Activated B cell treated with CpG ODN at 0.5 μM for 24 hours (primary cell): ENCODE data around the gene ECT2. TPM values are rescaled to one million over a fixed set of nuclear protein-coding genes. Genes with fewer than 3 reads are reported as not detected.

Experiments used
- ATAC-seq: fragments of 200-7000 bp; cut with Tn5 transposase; one replicate; pipeline ENCODE4 v1.10.0; 2021; ENCODE audit warnings: low read depth, mild to moderate bottlenecking, moderate library complexity
- CTCF ChIA-PET: fragments of 350-600 bp; sonication (Branson Sonifier 250); formaldehyde crosslinking; loops from one replicate; lab custom pipeline; 2021; ENCODE audit warnings: antibody characterized with exemption; lab: Charles Lee
- POLR2A ChIA-PET: fragments of 350-600 bp; sonication (Branson Sonifier 250); formaldehyde crosslinking; loops from one replicate; lab custom pipeline; 2021; ENCODE audit warnings: antibody characterized with exemption; lab: Charles Lee
- DNase-seq: peaks from one replicate; pipeline ENCODE4 v3.0.0; 2022
- H3K27ac Mint-ChIP-seq: one replicate; pipeline ENCODE4 v1.8.0; 2020; ENCODE audit warnings: mixed read lengths
- H3K27me3 Mint-ChIP-seq: one replicate; pipeline ENCODE4 v1.8.0; 2021; ENCODE audit warnings: mixed read lengths
- H3K36me3 Mint-ChIP-seq: one replicate; pipeline ENCODE4 v1.8.0; 2021; ENCODE audit warnings: low read depth, mixed read lengths
- H3K4me1 Mint-ChIP-seq: one replicate; pipeline ENCODE4 v1.8.0; 2021; ENCODE audit warnings: mixed read lengths
- H3K4me3 Mint-ChIP-seq: one replicate; pipeline ENCODE4 v1.8.0; 2020; ENCODE audit warnings: mild to moderate bottlenecking, mixed read lengths
- H3K9me3 Mint-ChIP-seq: one replicate; pipeline ENCODE4 v1.8.0; 2020; ENCODE audit warnings: mixed read lengths
- intact Hi-C: fragments of 100-400 bp; cut with micrococcal nuclease; formaldehyde crosslinking; loops from one replicate; pipeline ENCODE4 v1.15.1; 2024
- total RNA-seq: library from RNA; stranded (reverse); gene quantifications from 2 replicates; pipeline ENCODE4 v1.2.3, GENCODE V29; 2022
- TF ChIP-seq, protein P1 (sequence below): fragments of 200-600 bp; IDR thresholded peaks from one replicate; pipeline ENCODE4 v1.8.0; 2022; ENCODE audit warnings: antibody characterized with exemption, mild to moderate bottlenecking

Gene ECT2
- total RNA-seq, 1 donor from 2014 or later, result 6.3 TPM

DNA sequence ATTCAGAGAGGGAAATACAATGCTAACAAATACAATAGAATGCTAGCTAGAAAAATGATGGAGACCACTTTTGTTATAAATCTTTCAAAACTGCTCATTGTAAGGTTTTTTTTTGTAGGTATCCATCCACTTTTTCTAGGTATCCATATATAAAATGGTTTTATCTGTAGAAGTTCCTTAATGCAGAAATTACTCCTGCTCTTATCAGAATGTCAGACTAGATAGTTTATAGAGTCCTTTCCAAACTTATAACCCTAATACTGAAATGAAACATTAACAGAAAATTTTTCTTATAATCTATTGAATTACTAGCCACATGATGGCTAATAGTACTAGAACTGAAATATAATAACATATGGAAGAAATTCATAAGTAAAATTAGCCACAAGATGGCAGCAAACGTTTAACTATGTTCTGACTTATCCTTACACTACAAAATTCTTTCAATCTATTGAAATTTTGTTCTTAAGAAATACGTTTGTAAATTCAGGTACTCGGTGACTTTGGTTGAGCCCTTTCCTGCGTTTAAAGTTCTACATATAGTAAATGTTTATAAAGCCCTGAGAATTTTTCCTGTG lies 58.5 kb downstream of the ECT2 start:
- CTCF ChIA-PET, result interaction anchor here (0.6 kb wide), 1 partner anchor 22 kb away, joined by 3 read pairs; no protein-coding TSS in a partner anchor
- TF ChIP-seq, protein P1, sequence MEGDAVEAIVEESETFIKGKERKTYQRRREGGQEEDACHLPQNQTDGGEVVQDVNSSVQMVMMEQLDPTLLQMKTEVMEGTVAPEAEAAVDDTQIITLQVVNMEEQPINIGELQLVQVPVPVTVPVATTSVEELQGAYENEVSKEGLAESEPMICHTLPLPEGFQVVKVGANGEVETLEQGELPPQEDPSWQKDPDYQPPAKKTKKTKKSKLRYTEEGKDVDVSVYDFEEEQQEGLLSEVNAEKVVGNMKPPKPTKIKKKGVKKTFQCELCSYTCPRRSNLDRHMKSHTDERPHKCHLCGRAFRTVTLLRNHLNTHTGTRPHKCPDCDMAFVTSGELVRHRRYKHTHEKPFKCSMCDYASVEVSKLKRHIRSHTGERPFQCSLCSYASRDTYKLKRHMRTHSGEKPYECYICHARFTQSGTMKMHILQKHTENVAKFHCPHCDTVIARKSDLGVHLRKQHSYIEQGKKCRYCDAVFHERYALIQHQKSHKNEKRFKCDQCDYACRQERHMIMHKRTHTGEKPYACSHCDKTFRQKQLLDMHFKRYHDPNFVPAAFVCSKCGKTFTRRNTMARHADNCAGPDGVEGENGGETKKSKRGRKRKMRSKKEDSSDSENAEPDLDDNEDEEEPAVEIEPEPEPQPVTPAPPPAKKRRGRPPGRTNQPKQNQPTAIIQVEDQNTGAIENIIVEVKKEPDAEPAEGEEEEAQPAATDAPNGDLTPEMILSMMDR, result no peak
- intact Hi-C loops, result loop anchor here (5.0 kb wide), 1 partner anchor 743 kb away; no protein-coding TSS in a partner anchor
- H3K27me3 Mint-ChIP-seq, result no peaks in the 10 kb centered on the region
- H3K36me3 Mint-ChIP-seq, result peaks cover 5% of the 10 kb centered on the region
- no peak overlapping the region for H3K4me3 Mint-ChIP-seq
- no peak overlapping the region for H3K27ac Mint-ChIP-seq
- no peaks in the 10 kb centered on the region for H3K9me3 Mint-ChIP-seq
- DNase-seq, result no peak
- POLR2A ChIA-PET, result no interaction called here
- H3K4me1 Mint-ChIP-seq, result no peaks in the 10 kb centered on the region
- ATAC-seq, result no peak

DNA sequence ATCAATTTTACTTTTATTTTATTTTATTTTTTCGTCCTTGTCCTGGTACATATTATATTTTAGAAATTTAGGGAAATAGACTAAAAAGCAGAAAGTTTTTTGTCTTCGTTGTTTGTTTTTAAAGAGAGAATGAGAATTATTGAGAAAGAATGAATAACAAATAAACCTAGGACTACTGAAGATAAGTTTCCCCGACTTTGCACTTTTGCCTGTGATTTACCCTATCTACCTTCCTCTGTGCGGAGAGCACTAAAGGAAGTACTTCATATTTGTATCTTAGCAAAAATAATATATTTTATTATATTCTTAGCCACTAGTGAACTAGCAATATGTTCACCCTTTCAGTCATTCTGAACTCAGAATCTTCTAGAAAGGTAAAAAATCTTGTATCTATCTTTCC lies 60.6 kb downstream of the ECT2 start:
- H3K27me3 Mint-ChIP-seq, result no peaks in the 10 kb centered on the region
- no peak overlapping the region for H3K27ac Mint-ChIP-seq
- intact Hi-C loops, result no loop called here
- ATAC-seq, result no peak
- TF ChIP-seq, protein P1, result no peak
- H3K4me1 Mint-ChIP-seq, result no peaks in the 10 kb centered on the region
- no peak overlapping the region for H3K4me3 Mint-ChIP-seq
- ChIA-PET CTCF (no interaction called here), POLR2A (no interaction called here)
- DNase-seq, result no peak
- H3K9me3 Mint-ChIP-seq, result no peaks in the 10 kb centered on the region
- peaks cover 2% of the 10 kb centered on the region for H3K36me3 Mint-ChIP-seq

DNA sequence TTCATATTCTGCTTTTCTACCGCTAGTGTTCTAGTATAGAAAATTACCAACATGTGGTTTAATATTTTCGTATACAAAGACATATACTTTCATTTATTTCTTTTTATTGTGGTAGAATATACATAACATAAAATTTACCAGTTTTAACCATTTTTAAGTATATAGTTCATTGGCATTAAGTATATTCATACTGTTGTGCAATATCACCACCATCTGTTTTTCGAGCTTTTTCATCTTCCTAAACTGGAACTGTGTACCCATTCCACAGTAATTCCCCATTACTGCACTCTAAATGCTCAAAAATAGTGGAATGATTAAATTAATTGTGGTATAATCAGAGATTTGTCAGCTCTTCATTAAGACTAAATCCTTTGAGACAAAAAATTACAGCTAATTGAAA lies 62.9 kb downstream of the ECT2 start:
- no peaks in the 10 kb centered on the region for H3K27me3 Mint-ChIP-seq
- ATAC-seq, result no peak
- no peak overlapping the region for H3K27ac Mint-ChIP-seq
- DNase-seq, result no peak
- intact Hi-C loops, result no loop called here
- no peak overlapping the region for H3K4me3 Mint-ChIP-seq
- ChIA-PET CTCF (no interaction called here), POLR2A (no interaction called here)
- H3K9me3 Mint-ChIP-seq, result no peaks in the 10 kb centered on the region
- TF ChIP-seq, protein P1, result no peak
- H3K36me3 Mint-ChIP-seq, result no peaks in the 10 kb centered on the region
- H3K4me1 Mint-ChIP-seq, result no peaks in the 10 kb centered on the region

DNA sequence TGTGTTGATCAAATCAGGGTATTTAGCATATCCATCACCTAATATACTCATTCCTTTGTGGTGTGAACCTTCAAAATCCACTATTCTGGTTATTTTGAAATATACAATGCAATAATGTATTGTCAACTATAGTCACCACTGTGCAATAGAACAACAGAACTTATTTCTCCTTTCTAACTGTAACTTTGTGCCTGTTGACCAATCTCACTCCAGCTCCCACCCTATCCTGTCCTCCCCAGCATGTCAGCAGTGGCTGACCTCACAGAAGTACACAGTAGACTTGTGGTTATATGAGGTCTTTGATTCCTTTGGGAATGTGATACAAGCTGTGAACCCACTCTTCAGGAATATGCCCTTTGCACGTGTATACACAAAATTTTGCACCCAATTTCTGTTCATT lies 64.2 kb downstream of the ECT2 start:
- TF ChIP-seq, protein P1, result no peak
- H3K9me3 Mint-ChIP-seq, result no peaks in the 10 kb centered on the region
- POLR2A ChIA-PET, result no interaction called here

DNA sequence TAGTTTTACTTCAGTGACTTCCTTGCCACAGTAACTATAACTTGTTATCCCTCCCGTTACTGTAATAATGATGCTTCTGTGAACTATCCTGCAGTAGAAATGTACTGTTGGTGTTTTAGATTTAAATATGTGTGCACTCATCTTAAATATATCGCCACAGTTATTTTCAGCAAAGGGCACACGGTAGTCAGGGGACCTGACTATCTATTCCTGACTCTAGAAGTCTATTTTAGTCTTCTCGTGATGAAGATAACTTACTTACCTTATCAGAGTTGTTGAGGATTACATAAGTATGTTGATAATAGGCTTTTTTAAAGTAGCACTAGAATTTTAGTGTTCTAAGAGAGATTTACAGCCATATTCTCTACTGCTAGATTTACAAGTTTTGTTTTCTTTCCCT lies 65.3 kb downstream of the ECT2 start:
- H3K4me1 Mint-ChIP-seq, result no peaks in the 10 kb centered on the region
- POLR2A ChIA-PET, result no interaction called here

More for the DNA sequence above, 64.2 kb downstream of the ECT2 start:
- Mint-ChIP-seq H3K4me1 (no peaks in the 10 kb centered on the region), H3K4me3 (no peak overlapping the region), H3K36me3 (no peaks in the 10 kb centered on the region), H3K27me3 (no peaks in the 10 kb centered on the region), H3K27ac (no peak overlapping the region)
- CTCF ChIA-PET, result no interaction called here
- no peak for ATAC-seq
- intact Hi-C loops, result no loop called here
- no peak for DNase-seq

More for the DNA sequence above, 65.3 kb downstream of the ECT2 start:
- TF ChIP-seq, protein P1, result no peak
- ATAC-seq, result no peak
- Mint-ChIP-seq H3K27me3 (no peaks in the 10 kb centered on the region), H3K36me3 (no peaks in the 10 kb centered on the region), H3K4me3 (no peak overlapping the region), H3K27ac (no peak overlapping the region), H3K9me3 (no peaks in the 10 kb centered on the region)
- no peak for DNase-seq
- intact Hi-C loops, result no loop called here
- CTCF ChIA-PET, result no interaction called here
